ENCODE measurements around the gene KIF21A. TPM values are rescaled to one million over a fixed set of nuclear protein-coding genes. Genes with fewer than 3 reads are reported as not detected.

Gene KIF21A
- total and polyA plus RNA-seq, 2 of the 13 experiments (the other 11 are each of a cell fraction or from before 2014, with no cell fraction given), result 20.6 to 39.7 TPM

DNA sequence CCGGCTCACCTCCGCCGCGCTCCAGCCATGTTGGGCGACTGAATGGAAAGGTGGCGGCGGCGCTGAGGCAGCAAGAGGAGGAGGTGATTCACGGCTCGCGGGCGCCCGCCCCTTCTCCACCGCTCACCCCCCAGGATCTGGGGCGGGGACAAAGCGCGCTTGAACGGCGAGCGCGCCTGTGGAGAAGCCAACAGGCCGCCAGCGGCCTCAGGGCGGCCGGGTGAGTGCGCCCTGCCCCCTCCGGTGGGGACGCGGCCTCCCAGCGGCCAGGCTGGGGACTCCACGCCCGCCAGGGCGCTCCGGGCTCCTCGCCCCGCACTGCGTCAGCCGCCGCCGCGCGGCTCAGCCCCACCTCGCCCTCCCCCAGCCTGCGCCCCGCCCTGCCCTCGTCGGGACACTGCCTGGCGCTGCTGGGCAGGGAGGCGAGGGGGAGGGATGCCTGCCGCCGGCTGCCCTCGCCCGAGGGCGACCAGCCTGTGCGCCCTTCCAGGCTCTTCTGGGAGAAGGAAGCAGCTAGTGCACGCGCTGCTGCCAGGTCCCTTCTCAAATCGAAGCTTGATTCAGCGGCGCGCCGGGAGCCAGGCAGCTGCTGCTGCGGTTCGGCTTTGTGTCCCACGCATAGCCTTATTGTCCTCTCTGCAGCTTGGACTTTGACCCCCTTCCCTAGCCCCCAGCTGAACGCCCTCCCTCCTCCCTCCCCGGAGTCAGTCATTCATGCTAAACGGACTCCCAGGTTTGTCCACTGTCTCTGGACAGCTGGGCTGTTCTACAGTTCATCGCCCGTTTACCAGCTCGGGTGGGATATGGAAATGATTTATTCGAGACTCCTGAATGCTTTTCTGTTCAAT, at the start of gene KIF21A (continued):
- peak; percentile 32; the same call in 1 of the 2 replicates for TF ChIP-seq ZFP1 (CRISPR knock-in tag; IDR thresholded peaks at IDR 0.05)
- TF ChIP-seq CENPBD1 (CRISPR knock-in tag; IDR thresholded peaks at IDR 0.05; ENCODE audit: borderline replicate concordance, low read depth), result no peak; the same call in 1 of the 2 replicates
- TF ChIP-seq ETS1 (CRISPR knock-in tag; IDR thresholded peaks at IDR 0.05), result no peak
- no peak for TF ChIP-seq ZNF136 (CRISPR knock-in tag; IDR thresholded peaks at IDR 0.05; ENCODE audit: low read depth)
- TF ChIP-seq DZIP1 (CRISPR knock-in tag; IDR thresholded peaks at IDR 0.05), result no peak
- TF ChIP-seq SOX5 (CRISPR knock-in tag; IDR thresholded peaks at IDR 0.05; ENCODE audit: borderline replicate concordance), result peak; percentile 61; the same call in 1 of the 2 replicates
- TF ChIP-seq ZSCAN30 (CRISPR knock-in tag; IDR thresholded peaks at IDR 0.05), result peak; percentile 84; the same call in 1 of the 2 replicates
- TF ChIP-seq MTA3 (CRISPR knock-in tag; IDR thresholded peaks at IDR 0.05), result 0 out of 2 replicates have a peak, but pooled peaks have one; percentile 39
- TF ChIP-seq HOXA3 (CRISPR knock-in tag; IDR thresholded peaks at IDR 0.05), result peak; percentile 70; the same call in 1 of the 2 replicates
- TF ChIP-seq ZNF296 (CRISPR knock-in tag; conservative IDR thresholded peaks at IDR 0.05), result no peak
- 0 out of 2 replicates have a peak, but pooled peaks have one; percentile 55 for TF ChIP-seq ZNF816 (CRISPR knock-in tag; IDR thresholded peaks at IDR 0.05; ENCODE audit: borderline replicate concordance)
- TF ChIP-seq ARNTL (CRISPR knock-in tag; IDR thresholded peaks at IDR 0.05), result no peak
- TF ChIP-seq ZNF7 (CRISPR knock-in tag; IDR thresholded peaks at IDR 0.05), result no peak
- peak; percentile 72 for TF ChIP-seq ZNF292 (CRISPR knock-in tag; IDR thresholded peaks at IDR 0.05; ENCODE audit: borderline replicate concordance, low read depth)
- no peak for TF ChIP-seq CREB3 (CRISPR knock-in tag; IDR thresholded peaks at IDR 0.05)
- TF ChIP-seq ARNT2 (CRISPR knock-in tag; IDR thresholded peaks at IDR 0.05; ENCODE audit: low read depth), result peak; percentile 41; the same call in 1 of the 2 replicates
- no peak for TF ChIP-seq NR2F2 (IDR thresholded peaks at IDR 0.05; ENCODE audit: borderline replicate concordance, low read depth)
- TF ChIP-seq SIN3B (IDR thresholded peaks at IDR 0.05; ENCODE audit: low read length), result 0 out of 2 replicates have a peak, but pooled peaks have one; percentile 4
- peak; percentile 98 for TF ChIP-seq DMAP1 (CRISPR knock-in tag; IDR thresholded peaks at IDR 0.05)
- no peak for TF ChIP-seq TRIM22 (IDR thresholded peaks at IDR 0.05)
- 0 out of 2 replicates have a peak, but pooled peaks have one; percentile 71 for TF ChIP-seq FOXO4 (CRISPR knock-in tag; conservative IDR thresholded peaks at IDR 0.05)
- TF ChIP-seq ZNF124 (CRISPR knock-in tag; IDR thresholded peaks at IDR 0.05), result peak; percentile 81
